Fibroblast of peridontal ligament (primary cell): ENCODE results near the gene DENND1A.

ENCODE experiments used
- DNase-seq: peaks from one replicate; pipeline ENCODE4 v3.0.0-alpha.2; 2010; ENCODE audit errors: extremely low read depth

DENND1A gene

DNA sequence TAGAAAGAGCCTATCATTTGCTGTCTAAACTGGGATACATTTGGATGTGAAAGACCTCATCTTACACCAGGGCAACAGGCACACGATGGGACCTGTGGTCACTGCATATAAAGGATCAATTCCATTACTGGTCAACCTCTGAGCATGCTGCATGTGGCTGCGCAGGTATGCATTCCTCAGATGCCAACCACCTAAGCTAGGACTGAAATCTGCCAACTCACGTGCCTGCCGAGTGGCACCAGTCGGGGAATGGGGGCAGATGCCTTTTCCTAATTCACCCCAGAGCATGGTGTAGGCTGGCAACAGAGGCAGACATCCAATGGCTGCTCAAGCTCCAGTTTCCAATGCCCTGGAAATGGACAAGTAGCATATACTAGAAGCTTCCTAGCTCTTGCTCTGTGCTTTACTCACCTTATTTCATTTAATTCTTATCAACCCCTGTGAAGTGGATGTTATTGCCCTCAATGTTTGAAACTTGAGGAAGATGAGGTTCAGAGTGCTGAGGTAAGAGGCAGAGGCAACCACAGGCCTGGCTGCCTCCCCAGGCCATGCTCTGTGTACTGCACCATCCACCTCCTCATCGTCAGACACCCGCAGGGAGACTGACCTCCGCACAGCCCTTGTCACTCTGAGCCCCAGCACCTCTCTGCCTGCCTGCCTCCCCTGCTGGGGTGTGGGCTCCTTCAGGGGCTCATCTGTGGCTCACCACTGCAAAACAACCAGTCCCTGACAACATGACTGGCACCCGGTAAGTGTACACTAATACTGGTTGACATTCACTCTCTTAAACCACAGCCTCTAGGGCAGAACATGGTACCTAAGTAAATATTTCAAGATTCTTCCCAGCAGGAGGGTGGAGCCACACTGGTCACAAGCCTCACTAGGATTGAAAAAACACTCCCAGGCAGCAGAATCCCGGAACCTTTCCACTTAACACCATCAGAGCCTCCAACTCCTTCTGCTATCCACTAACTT is 345.4 kb downstream of the DENND1A start:
- no peak for DNase-seq

DNA sequence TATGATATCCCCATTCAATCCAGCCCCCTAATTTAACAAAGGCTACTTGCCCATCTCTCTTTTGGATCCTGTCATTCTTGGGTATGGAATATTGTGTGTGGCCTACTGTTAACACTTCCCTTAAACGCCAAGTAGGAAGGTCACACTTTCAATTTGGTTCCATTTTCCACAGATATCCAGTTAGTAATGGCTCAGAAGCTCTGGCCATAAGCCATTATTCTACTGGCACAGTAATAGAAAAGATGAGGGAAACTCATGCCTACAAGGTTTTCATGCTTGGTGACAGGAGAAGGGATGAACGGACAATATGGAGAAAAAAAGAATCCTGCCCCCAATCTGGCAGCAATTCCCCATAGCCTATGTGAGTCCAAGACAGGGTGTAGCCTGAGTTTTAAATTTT is 346.3 kb downstream of the DENND1A start:
- no peak for DNase-seq

DNA sequence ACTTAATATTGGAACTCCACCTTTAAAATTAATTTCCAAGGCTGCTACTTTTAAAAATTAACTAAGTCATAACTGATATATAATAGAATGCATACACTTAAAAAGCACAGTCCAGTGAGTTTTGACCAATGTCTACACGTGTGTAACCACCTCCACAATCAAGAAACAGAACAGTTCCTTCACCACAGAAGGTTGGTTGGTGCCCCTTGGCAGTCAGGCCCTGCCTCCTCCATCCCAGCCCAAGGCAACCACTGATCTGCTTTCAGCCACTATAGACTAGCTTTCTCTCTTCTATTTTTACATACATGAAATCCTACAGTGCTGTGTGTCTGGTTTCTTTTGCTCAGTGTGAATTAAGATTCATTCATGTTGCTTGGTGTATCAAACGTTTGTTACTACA is 358.7 kb downstream of the DENND1A start:
- DNase-seq, result no peak

DNA sequence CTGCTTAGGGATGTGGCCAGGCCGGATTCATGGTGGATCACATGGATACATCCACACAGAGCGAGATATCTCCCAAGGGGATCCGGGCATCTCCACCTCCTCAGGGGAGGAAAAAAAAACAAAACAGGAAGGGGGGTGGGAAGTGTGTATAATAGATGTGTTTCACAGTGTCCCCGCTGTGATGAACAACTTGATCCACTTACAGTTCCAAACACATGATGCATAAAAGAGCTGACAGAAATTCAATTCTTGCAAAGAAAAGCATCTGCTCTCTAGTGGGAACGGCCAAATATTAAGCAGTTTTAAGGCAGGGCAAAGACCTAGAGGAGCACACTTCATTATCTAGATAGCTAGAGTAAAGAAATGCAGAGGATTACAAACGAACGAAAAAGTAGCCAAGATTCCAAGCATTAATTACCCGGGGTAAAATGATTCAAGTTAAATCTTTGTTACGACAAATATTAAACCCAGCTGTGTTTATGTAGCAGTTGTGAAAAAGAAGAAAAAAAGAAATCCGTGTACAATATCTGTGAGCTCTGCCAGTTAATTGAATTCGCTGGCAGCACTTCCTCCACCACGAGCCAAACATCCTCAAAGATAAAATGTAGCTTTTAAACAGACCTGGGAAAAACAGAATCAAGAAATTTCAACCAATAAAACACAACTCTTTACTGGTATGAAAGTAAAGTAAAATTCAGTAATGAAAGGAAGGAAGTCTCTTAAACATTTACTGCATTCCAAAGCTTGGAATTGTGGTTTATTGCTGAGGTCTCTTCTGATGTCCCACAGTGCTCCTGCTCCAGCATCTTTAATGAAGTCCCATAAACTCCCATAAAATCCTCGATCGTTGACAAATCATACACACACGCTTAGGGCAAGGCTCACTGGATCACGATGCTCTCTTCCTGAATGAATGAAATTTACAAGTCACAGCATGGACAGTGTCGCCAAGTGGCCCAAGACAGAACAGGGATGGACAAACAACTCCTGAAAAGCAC is 360.9 kb downstream of the DENND1A start:
- DNase-seq, result peak; percentile 86

- no peak for DNase-seq
Measured at GRCh38 chr9:123567013-123567412, 362.9 kb downstream of the DENND1A start.

DNA sequence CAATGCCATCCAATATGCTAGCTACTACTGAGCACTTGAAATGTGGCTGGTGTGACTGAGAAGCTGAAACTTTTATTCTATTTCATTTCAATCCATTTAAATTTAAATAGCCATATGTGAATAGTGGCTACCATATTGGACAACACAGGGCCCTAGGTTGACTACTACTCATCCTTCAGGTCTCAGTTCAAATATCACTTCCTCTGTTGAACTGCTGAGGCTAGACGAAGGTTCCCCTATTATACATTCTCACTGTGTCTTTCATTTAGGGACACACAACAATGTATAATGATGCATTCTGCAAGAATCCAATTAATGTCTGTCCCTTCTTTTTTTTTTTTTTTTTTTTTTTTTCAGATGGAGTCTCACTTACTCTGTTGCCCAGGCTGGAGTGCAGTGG is 365.3 kb downstream of the DENND1A start:
- no peak for DNase-seq

GRCh38 chr9:123562844-123563346 is 367.0 kb downstream of the DENND1A start:
- peak; percentile 96 for DNase-seq

- DNase-seq, result no peak
Measured at GRCh38 chr9:123561046-123561445, 368.9 kb downstream of the DENND1A start.

- DNase-seq, result no peak
Measured at GRCh38 chr9:123556464-123557435, 373.2 kb downstream of the DENND1A start.

GRCh38 chr9:123555646-123556045 is 374.3 kb downstream of the DENND1A start:
- no peak for DNase-seq

DNA sequence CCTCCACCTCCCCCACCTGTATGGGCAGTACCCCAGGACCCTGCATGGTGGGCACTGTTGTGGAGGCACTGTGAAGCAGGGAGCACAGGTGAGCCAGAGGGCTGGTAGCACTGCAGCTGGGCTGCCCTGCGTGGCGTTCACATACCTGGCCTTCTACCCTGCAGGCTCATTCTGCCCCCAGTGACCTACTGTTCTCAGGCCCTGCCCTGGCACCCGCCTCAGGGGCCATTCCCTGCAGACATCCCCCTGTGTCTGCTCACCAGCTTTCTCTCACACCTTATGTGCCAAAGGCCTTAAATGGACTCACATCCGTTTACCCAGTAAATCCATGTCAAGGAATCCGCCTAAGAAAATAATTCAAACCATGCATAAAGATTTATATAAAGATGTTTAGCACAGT is 377.4 kb downstream of the DENND1A start:
- no peak for DNase-seq

GRCh38 chr9:123551734-123552133 is 378.2 kb downstream of the DENND1A start:
- no peak for DNase-seq

DNA sequence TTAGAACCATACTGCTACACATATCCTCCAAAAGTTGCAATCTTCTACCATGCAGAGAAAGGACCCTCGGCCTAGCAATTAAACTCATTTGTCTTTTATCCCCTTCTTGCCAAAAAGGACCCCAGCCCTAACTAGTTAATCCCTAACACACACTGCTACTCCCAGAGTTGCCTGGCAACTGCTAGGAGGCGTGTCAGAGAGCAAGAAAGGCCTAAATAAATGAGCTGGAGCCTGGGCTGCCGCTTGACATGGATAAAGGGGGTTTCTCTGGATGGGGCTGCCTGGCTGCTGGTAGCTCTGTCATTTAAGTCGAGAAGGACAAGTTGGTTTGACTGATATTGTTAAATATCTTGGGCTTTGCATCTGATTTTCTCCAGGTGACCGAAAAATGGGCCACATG is 379.1 kb downstream of the DENND1A start:
- no peak for DNase-seq

GRCh38 chr9:123550012-123550411 is 379.9 kb downstream of the DENND1A start:
- no peak for DNase-seq

GRCh38 chr9:123548741-123549545 is 381.0 kb downstream of the DENND1A start:
- DNase-seq, result no peak

GRCh38 chr9:123544007-123544827 is 385.7 kb downstream of the DENND1A start:
- DNase-seq, result peak; percentile 72

DNA sequence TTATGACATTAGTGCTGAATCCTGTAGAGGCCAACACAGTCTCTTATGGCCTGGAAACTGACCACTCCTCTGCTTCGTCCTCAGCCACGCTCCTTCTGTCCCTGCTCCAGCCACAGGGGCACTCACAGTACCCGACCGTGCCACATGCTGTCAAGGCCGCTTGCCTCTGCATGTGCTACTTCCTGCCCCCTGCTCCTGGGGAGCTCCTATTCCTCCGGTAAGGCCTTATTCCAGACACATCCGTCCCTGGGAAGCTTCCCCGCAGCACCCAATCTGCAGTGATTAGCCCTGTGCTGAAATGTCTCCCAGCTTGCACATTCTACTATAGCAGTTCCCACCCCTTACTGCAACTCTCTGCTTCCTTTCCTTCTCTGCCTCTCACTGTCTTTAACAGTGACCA is 386.4 kb downstream of the DENND1A start:
- DNase-seq, result no peak

DNA sequence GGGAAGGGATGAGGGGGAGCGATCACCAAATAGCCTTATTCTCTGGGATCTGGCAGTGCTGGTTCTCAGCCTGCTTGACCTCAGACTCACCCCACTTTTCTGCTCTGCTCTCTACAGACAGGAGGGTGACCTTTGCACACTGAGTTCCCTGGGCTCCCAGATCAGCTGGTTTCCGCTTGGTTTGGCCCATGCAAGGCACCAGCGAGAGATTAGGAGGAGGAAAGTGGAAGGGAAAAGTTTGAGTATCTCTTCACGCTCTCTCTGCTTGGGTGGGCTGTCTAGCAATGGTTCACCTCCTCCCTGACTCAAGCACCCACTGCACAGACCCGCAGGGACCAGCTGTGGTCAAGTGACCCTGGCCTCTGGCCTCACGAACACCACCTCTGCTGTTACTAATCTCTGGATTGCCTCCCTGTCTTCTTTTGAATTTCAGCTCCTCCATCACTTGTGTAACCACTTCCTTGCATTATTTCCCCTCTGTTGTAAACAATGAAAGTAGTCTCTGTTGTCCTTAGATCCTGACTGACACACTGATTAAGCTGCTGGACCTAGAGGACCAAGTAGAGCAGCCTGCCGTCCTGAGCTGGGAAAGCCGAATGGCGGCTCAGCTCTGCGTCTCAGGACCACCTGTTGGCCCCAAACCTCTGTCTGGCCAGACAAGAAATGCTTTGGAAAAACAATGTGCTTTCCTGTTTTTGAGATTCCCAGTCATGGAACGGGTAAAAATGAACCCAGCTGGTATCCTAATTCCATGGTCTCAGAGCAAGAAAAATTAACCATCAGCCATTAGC is 387.3 kb downstream of the DENND1A start:
- DNase-seq, result no peak
